PC-9 (cell line): ENCODE data around the gene CHD5. TPM values are rescaled to one million over a fixed set of nuclear protein-coding genes. Genes with fewer than 3 reads are reported as not detected.
"Not testable (repeated sequence)": the region's sequence is repeated elsewhere in the genome, so short reads cannot be mapped to it uniquely, and the experiment has no call there.

Experiments used
- BruUV-seq: library from RNA; stranded (reverse); fragments of 400-500 nt; replicated peaks from 2 replicates; lab custom pipeline; 2021; lab: Mats Ljungman, UMichigan
- CTCF ChIA-PET: fragments of 300-600 bp; sonication (Branson Sonifier 250); formaldehyde crosslinking; loops from one replicate; lab custom pipeline; 2022; ENCODE audit warnings: antibody characterized with exemption; lab: Charles Lee
- POLR2A ChIA-PET: fragments of 300-600 bp; sonication (Branson Sonifier 250); formaldehyde crosslinking; loops from one replicate; lab custom pipeline; 2022; ENCODE audit warnings: antibody characterized with exemption; ENCODE audit not compliant: unreplicated experiment; lab: Charles Lee
- DNase-seq, 2 experiments: peaks; one replicate each; pipeline versions ENCODE4 v3.0.0 to v3.0.0-alpha.2; 2015 to 2022; ENCODE audit warnings: mixed read lengths in 1 of 2
- H2AFZ ChIP-seq: fragments of 200-600 bp; sonication (generic); 2 replicates; pipeline ENCODE4 v1.8.1; 2017; ENCODE audit warnings: antibody characterized with exemption
- H3F3A ChIP-seq: fragments of 200-600 bp; sonication (generic); 2 replicates; pipeline ENCODE4 v1.8.1; 2017; ENCODE audit warnings: antibody characterized with exemption, mild to moderate bottlenecking, low read depth; ENCODE audit not compliant: insufficient read depth
- H3K27ac ChIP-seq: fragments of 200-600 bp; sonication (generic); 2 replicates; pipeline ENCODE4 v1.6.1; 2016; ENCODE audit warnings: mixed run types
- H3K27me3 ChIP-seq: fragments of 200-600 bp; sonication (generic); 2 replicates; pipeline ENCODE4 v1.6.1; 2016; ENCODE audit warnings: low read depth, mixed run types; ENCODE audit not compliant: insufficient read depth
- H3K36me3 ChIP-seq: fragments of 200-600 bp; sonication (generic); 2 replicates; pipeline ENCODE4 v1.6.1; 2016; ENCODE audit warnings: low read depth, mixed run types
- H3K4me1 ChIP-seq: fragments of 200-600 bp; sonication (generic); replicated peaks from 2 replicates; pipeline ENCODE4 v1.6.1; 2016; ENCODE audit warnings: mixed run types; ENCODE audit not compliant: insufficient read depth
- H3K4me2 ChIP-seq: fragments of 200-600 bp; sonication (generic); 2 replicates; pipeline ENCODE4 v1.6.1; 2017; ENCODE audit warnings: mixed run types
- H3K4me3 ChIP-seq: fragments of 200-600 bp; sonication (generic); 2 replicates; pipeline ENCODE4 v1.6.1; 2016; ENCODE audit warnings: mixed run types
- H3K79me2 ChIP-seq: fragments of 200-600 bp; sonication (generic); 2 replicates; pipeline ENCODE4 v1.6.1; 2017; ENCODE audit warnings: low read depth, mixed run types
- H3K9me2 ChIP-seq: fragments of 200-600 bp; sonication (generic); 2 replicates; pipeline ENCODE4 v1.8.1; 2017; ENCODE audit warnings: mild to moderate bottlenecking; ENCODE audit not compliant: insufficient read depth
- H3K9me3 ChIP-seq: fragments of 200-600 bp; sonication (generic); 2 replicates; pipeline ENCODE4 v1.8.1; 2016; ENCODE audit warnings: low read depth; ENCODE audit not compliant: insufficient read depth
- H4K20me1 ChIP-seq: fragments of 200-600 bp; sonication (generic); 2 replicates; pipeline ENCODE4 v1.8.1; 2017; ENCODE audit not compliant: insufficient read depth
- CTCF ChIP-seq: fragments of 200-600 bp; sonication (generic); conservative IDR thresholded peaks from 2 replicates; pipeline ENCODE4 v1.6.1; 2017; ENCODE audit warnings: mixed run types, antibody characterized with exemption, mild to moderate bottlenecking, moderate library complexity
- EZH2 ChIP-seq: fragments of 200-600 bp; sonication (generic); IDR thresholded peaks from 2 replicates; pipeline ENCODE4 v1.8.0; 2017; ENCODE audit warnings: antibody characterized with exemption, low read depth
- intact Hi-C: fragments of 100-400 bp; cut with micrococcal nuclease; formaldehyde crosslinking; loops from one replicate; pipeline ENCODE4 v1.10.0; 2022; ENCODE audit not compliant: unreplicated experiment
- total RNA-seq: library from RNA; stranded (reverse); gene quantifications from 2 replicates; pipeline ENCODE4 v1.2.3, GENCODE V29; 2021

Gene CHD5
- total RNA-seq, 1 experiment from 2014 or later = 0.50 TPM

GRCh38 chr1:6220236-6220635 lies 40.1 kb upstream of the CHD5 start:
- Histone ChIP-seq H3K4me3 (no peak overlapping the region), H3K27me3 (no peaks in the 10 kb centered on the region), H3K27ac (peak overlapping the region; percentile 98), H3K36me3 (no peaks in the 10 kb centered on the region), H3K9me2 (no peaks in the 10 kb centered on the region), H4K20me1 (no peaks in the 10 kb centered on the region), H2AFZ (no peak overlapping the region), H3K4me1 (peaks cover 57% of the 10 kb centered on the region), H3K4me2 (peak overlapping the region; percentile 68), H3K9me3 (no peaks in the 10 kb centered on the region), H3K79me2 (no peaks in the 10 kb centered on the region), H3F3A (peaks cover 34% of the 10 kb centered on the region)
- TF ChIP-seq CTCF (no peak), EZH2 (no peak)
- intact Hi-C loops = loop anchor here (1.0 to 10.0 kb wide), 3 partner anchors 14 to 395 kb away; partner anchors contain the start of genes ICMT, PHF13 and RNF207
- POLR2A ChIA-PET = interaction anchor here (0.6 kb wide), 2 partner anchors 9 to 1081 kb away, joined by 5 to 7 read pairs; no protein-coding TSS in a partner anchor
- DNase-seq = peak; percentile 80 to 95
- BruUV-seq = no TSS peak
- CTCF ChIA-PET = interaction anchor here (0.6 to 1.2 kb wide), 3 partner anchors 15 to 1792 kb away, joined by 3 to 6 read pairs (median 4); no protein-coding TSS in a partner anchor

GRCh38 chr1:6219641-6220040 lies 39.5 kb upstream of the CHD5 start:
- H3K27me3 ChIP-seq, H4K20me1 ChIP-seq, H3K9me3 ChIP-seq, CTCF ChIA-PET, H2AFZ ChIP-seq, H3K36me3 ChIP-seq, H3K9me2 ChIP-seq, H3K79me2 ChIP-seq, H3K4me3 ChIP-seq: not testable (repeated sequence)
- Histone ChIP-seq H3F3A (peaks cover 32% of the 10 kb centered on the region), H3K4me2 (peak overlapping the region; percentile 46), H3K27ac (peak overlapping the region; percentile 98), H3K4me1 (peaks cover 51% of the 10 kb centered on the region)
- DNase-seq = peak; percentile 52 to 76
- TSS peak; percentile 14 for BruUV-seq
- POLR2A ChIA-PET = interaction anchor here (0.6 kb wide), 1 partner anchor 1081 kb away, joined by 7 read pairs; no protein-coding TSS in a partner anchor
- intact Hi-C loops = loop anchor here (1.0 to 10.0 kb wide), 3 partner anchors 13 to 395 kb away; partner anchors contain the start of genes ICMT, PHF13 and RNF207

GRCh38 chr1:6218375-6219164 lies 38.4 kb upstream of the CHD5 start:
- BruUV-seq = no TSS peak
- Histone ChIP-seq H3F3A (peaks cover 32% of the 10 kb centered on the region), H3K9me3 (no peaks in the 10 kb centered on the region), H3K79me2 (no peaks in the 10 kb centered on the region), H3K27ac (peak overlapping the region; percentile 98), H3K27me3 (no peaks in the 10 kb centered on the region), H3K4me2 (peak overlapping the region; percentile 46; the same call in 1 of the 2 replicates), H2AFZ (no peak overlapping the region), H3K4me1 (peaks cover 49% of the 10 kb centered on the region), H3K36me3 (no peaks in the 10 kb centered on the region), H4K20me1 (no peaks in the 10 kb centered on the region), H3K9me2 (no peaks in the 10 kb centered on the region), H3K4me3 (no peak overlapping the region)
- POLR2A ChIA-PET = no interaction called here
- no peak for DNase-seq
- no peak for TF ChIP-seq CTCF
- no peak for TF ChIP-seq EZH2
- intact Hi-C loops = no loop called here
- CTCF ChIA-PET = no interaction called here
